Spleen (tissue), 7 donors: Measurements from ENCODE around the gene TEDC1.

Source experiments
- POLR2A ChIP-seq, 3 donors: fragments of 450-650 bp; IDR thresholded peaks; one replicate each; pipeline ENCODE4 v1.5.1; 2017; ENCODE audit warnings: antibody characterized with exemption in 3 of 3, mild to moderate bottlenecking in 1 of 3
- TF ChIP-seq, protein P1 (sequence below), 11 experiments: fragments of 200-600 bp in 7 of 11; fragments of 450-650 bp in 4 of 11; sonication (generic) in 4 of 11; IDR thresholded peaks in 8 of 11; conservative IDR thresholded peaks in 3 of 11; 1 replicate in 7 of 11; 2 replicates in 4 of 11; pipeline versions ENCODE4 v1.4.0 to v1.8.0; 2016 to 2021; ENCODE audit warnings: antibody characterized with exemption in 11 of 11, inconsistent platforms in 4 of 11, mild to moderate bottlenecking in 1 of 11
- donor health status: DM: no; HTN: no; CAD: no; lungs with moderate emphysema.
- donor health status: DM: no; HTN: no; CAD: no.
- donor health status: DM: no; HTN: no; CAD: no.

DNA sequence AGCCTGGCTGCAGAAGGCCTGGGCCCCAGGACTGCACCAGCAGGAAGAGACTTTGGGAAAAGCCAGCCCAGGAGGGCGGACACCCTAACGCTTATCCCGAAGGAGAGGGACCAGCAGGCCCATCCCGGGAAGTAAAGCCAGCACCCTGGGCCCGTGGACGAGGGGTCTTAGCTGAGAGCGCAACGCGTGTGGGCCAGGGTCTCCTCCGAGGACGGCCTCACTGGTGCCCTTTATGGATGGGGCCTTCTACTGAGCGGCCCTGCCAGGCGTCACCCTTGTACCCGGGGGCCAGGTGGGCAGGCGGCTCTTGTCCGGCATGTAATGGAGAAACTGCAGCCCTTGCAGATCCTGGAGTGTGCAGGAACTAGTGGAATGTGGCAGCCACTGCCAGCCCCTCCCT is 14.1 kb downstream of the TEDC1 start:
- TF ChIP-seq, protein P1, sequence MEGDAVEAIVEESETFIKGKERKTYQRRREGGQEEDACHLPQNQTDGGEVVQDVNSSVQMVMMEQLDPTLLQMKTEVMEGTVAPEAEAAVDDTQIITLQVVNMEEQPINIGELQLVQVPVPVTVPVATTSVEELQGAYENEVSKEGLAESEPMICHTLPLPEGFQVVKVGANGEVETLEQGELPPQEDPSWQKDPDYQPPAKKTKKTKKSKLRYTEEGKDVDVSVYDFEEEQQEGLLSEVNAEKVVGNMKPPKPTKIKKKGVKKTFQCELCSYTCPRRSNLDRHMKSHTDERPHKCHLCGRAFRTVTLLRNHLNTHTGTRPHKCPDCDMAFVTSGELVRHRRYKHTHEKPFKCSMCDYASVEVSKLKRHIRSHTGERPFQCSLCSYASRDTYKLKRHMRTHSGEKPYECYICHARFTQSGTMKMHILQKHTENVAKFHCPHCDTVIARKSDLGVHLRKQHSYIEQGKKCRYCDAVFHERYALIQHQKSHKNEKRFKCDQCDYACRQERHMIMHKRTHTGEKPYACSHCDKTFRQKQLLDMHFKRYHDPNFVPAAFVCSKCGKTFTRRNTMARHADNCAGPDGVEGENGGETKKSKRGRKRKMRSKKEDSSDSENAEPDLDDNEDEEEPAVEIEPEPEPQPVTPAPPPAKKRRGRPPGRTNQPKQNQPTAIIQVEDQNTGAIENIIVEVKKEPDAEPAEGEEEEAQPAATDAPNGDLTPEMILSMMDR (IDR thresholded peaks at IDR 0.05 in 8 of 11, conservative IDR thresholded peaks at IDR 0.05 in 3 of 11) = no peak
- TF ChIP-seq POLR2A (IDR thresholded peaks at IDR 0.05) = no peak
